OCI-LY3 (cell line): Measurements from ENCODE around the gene NPTXR.
"Not testable (repeated sequence)": the region's sequence is repeated elsewhere in the genome, so short reads cannot be mapped to it uniquely, and the experiment has no call there.

ENCODE experiments used
- H2AFZ ChIP-seq: fragments of 200-600, 300-600 bp; shearing (Covaris generic); 2 replicates; pipeline ENCODE4 v1.6.0; 2014; ENCODE audit warnings: antibody characterized with exemption, low read depth, low read length
- H3K27ac ChIP-seq: fragments of 200-600, 300-600 bp; sonication (generic); 2 replicates; pipeline ENCODE4 v1.5.1; 2014; ENCODE audit warnings: mild to moderate bottlenecking, low read length, moderate library complexity, mixed read lengths
- H3K27me3 ChIP-seq: fragments of 200-600, 300-600 bp; sonication (generic); 2 replicates; pipeline ENCODE4 v1.6.1; 2014; ENCODE audit warnings: low read depth, low read length, mixed read lengths
- H3K36me3 ChIP-seq: fragments of 200-600, 300-600 bp; sonication (generic); replicated peaks from 2 replicates; pipeline ENCODE3; 2014; ENCODE audit warnings: low read depth, low read length, mixed read lengths
- H3K4me1 ChIP-seq: fragments of 300-600, 200-600 bp; sonication (generic); 2 replicates; pipeline ENCODE4 v1.6.1; 2014; ENCODE audit warnings: low read length, mixed read lengths
- H3K4me2 ChIP-seq: fragments of 200-600, 300-600 bp; sonication (generic); 2 replicates; pipeline ENCODE4 v1.6.1; 2014; ENCODE audit warnings: low read length, mixed read lengths
- H3K4me3 ChIP-seq: fragments of 300-600, 200-600 bp; sonication (generic); 2 replicates; pipeline ENCODE4 v1.5.1; 2014; ENCODE audit warnings: antibody characterized with exemption, mild to moderate bottlenecking, low read length, moderate library complexity
- H3K79me2 ChIP-seq: fragments of 300-600, 200-600 bp; shearing (Covaris generic); 2 replicates; pipeline ENCODE4 v1.6.1; 2014; ENCODE audit warnings: mild to moderate bottlenecking, low read length, mixed read lengths
- H3K9ac ChIP-seq: fragments of 300-600, 200-600 bp; shearing (Covaris generic); 2 replicates; pipeline ENCODE4 v1.6.0; 2014; ENCODE audit warnings: mild to moderate bottlenecking, low read length, moderate library complexity
- H3K9me3 ChIP-seq: fragments of 200-600, 300-600 bp; shearing (Covaris generic); 2 replicates; pipeline ENCODE4 v1.6.1; 2014; ENCODE audit warnings: low read length, mixed read lengths; ENCODE audit not compliant: insufficient read depth
- H4K20me1 ChIP-seq: fragments of 200-600, 300-600 bp; sonication (generic); 2 replicates; pipeline ENCODE4 v1.6.1; 2016; ENCODE audit warnings: low read length, mixed read lengths; ENCODE audit not compliant: insufficient read depth
- EZH2phosphoT487 ChIP-seq: fragments of 200-600 bp; shearing (Covaris generic); IDR thresholded peaks from 2 replicates; pipeline ENCODE4 v1.6.1; 2018; ENCODE audit warnings: antibody characterized with exemption, mixed run types, low read depth
- TF ChIP-seq, protein P1 (sequence below): fragments of 200-600, 300-600 bp; sonication (generic); IDR thresholded peaks from 2 replicates; pipeline ENCODE4 v1.5.1; 2014; ENCODE audit warnings: antibody characterized with exemption, low read length, low read depth

NPTXR gene

GRCh38 chr22:38811241-38811640 lies 32.6 kb downstream of the NPTXR start:
- Histone ChIP-seq H2AFZ (no peak overlapping the region), H3K4me1 (no peaks in the 10 kb centered on the region), H3K9ac (no peak overlapping the region), H3K9me3 (peaks cover 16% of the 10 kb centered on the region), H3K4me3 (no peak overlapping the region), H4K20me1 (no peaks in the 10 kb centered on the region), H3K4me2 (no peak overlapping the region), H3K36me3 (no peaks in the 10 kb centered on the region), H3K79me2 (no peaks in the 10 kb centered on the region), H3K27me3 (peaks cover 31% of the 10 kb centered on the region), H3K27ac (no peak overlapping the region)
- no peak for TF ChIP-seq EZH2phosphoT487
- TF ChIP-seq, protein P1, sequence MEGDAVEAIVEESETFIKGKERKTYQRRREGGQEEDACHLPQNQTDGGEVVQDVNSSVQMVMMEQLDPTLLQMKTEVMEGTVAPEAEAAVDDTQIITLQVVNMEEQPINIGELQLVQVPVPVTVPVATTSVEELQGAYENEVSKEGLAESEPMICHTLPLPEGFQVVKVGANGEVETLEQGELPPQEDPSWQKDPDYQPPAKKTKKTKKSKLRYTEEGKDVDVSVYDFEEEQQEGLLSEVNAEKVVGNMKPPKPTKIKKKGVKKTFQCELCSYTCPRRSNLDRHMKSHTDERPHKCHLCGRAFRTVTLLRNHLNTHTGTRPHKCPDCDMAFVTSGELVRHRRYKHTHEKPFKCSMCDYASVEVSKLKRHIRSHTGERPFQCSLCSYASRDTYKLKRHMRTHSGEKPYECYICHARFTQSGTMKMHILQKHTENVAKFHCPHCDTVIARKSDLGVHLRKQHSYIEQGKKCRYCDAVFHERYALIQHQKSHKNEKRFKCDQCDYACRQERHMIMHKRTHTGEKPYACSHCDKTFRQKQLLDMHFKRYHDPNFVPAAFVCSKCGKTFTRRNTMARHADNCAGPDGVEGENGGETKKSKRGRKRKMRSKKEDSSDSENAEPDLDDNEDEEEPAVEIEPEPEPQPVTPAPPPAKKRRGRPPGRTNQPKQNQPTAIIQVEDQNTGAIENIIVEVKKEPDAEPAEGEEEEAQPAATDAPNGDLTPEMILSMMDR, result no peak

DNA sequence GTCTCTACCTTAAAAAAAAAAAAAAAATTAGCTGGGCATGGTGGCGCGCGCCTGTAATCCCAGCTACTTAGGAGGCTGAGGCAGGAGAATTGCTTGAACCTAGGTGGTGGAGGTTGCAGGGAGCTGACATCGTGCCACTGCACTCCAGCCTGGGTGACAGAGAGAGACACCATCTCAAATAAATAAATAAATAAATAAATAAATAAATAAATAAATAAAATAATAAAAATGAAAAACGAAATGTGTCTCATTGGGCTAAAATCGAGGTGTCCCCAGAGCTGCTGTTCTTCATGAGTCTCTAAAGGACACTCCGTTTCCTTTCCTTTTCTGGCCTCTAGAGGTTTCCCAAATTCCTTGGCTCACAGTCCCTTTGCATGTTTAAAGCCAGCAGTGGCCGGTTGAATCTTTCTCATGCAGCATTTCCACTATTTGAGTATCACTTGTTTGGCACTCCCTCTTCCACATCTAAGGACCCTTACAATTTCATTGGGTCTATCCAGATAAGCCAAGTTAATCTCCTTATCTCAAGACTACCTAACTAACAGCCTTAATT lies 38.7 kb downstream of the NPTXR start:
- H2AFZ ChIP-seq, H3K27ac ChIP-seq, H3K79me2 ChIP-seq, H3K36me3 ChIP-seq, H3K9ac ChIP-seq, H3K4me1 ChIP-seq, H4K20me1 ChIP-seq, H3K9me3 ChIP-seq, H3K4me3 ChIP-seq, H3K4me2 ChIP-seq, H3K27me3 ChIP-seq: not testable (repeated sequence)

GRCh38 chr22:38802671-38803121 lies 41.1 kb downstream of the NPTXR start:
- Histone ChIP-seq H3K36me3 (no peaks in the 10 kb centered on the region), H2AFZ (no peak overlapping the region), H3K9me3 (no peaks in the 10 kb centered on the region), H3K4me3 (no peak overlapping the region), H4K20me1 (no peaks in the 10 kb centered on the region), H3K27me3 (peaks cover 28% of the 10 kb centered on the region; the same call in 1 of the 2 replicates), H3K79me2 (no peaks in the 10 kb centered on the region), H3K9ac (no peak overlapping the region), H3K4me2 (no peak overlapping the region), H3K4me1 (no peaks in the 10 kb centered on the region), H3K27ac (no peak overlapping the region)
- TF ChIP-seq EZH2phosphoT487, result no peak
- TF ChIP-seq, protein P1, result no peak

DNA sequence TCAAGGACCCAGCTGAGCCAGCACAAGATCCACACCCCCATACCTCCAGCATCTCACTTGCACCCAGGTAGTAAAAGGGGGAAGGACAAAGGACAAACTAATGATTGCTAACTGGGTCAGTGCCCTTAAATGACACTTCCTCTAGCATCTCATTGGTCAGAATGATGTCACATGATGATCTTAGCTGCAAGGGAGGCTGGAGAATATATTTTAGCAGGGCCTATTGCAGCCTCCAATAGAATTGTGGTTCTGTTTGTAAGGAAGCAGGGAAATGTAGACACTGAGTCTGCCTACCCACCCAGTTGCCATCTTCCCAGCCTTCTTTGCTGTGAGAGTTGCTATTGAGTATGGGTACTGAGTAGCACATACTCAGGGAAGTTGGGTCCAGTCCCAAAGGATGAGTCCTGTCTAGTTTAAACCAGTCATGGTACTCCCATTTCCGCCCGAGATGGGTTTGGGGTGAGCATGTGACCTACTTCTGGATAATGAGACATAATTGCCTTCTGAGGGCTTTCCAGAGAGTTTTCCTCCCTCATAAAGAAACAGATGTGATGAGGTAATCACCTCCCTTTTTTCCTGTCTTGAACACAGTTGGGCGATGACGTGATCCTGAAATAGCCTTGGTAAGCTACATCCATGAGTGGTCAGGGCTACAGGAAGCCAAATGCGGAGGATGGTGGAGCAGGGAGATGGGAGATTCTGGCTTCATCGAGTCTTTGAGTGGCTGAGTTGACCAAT lies 44.4 kb downstream of the NPTXR start:
- H3K4me2 ChIP-seq, result no peak overlapping the region
- H3K9me3 ChIP-seq, result no peaks in the 10 kb centered on the region
- TF ChIP-seq EZH2phosphoT487, result no peak
- TF ChIP-seq, protein P1, result no peak
- peaks cover 2% of the 10 kb centered on the region for H3K4me1 ChIP-seq
- H3K27me3 ChIP-seq, result peaks cover 44% of the 10 kb centered on the region
- no peaks in the 10 kb centered on the region for H3K36me3 ChIP-seq
- H4K20me1 ChIP-seq, result no peaks in the 10 kb centered on the region
- H3K27ac ChIP-seq, result no peak overlapping the region
- no peaks in the 10 kb centered on the region for H3K79me2 ChIP-seq
- H3K4me3 ChIP-seq, result no peak overlapping the region
- H3K9ac ChIP-seq, result no peak overlapping the region
- no peak overlapping the region for H2AFZ ChIP-seq
